ENCODE measurements around the gene FOXL1. TPM values are rescaled to one million over a fixed set of nuclear protein-coding genes. Genes with fewer than 3 reads are reported as not detected.

FOXL1 gene
- total RNA-seq, 4 donors from 2014 or later, result 0.09 to 1.3 (median 0.43) TPM

GRCh38 chr16:86563469-86564345, 14.6 kb upstream of the FOXL1 start:
- DNase-seq (ENCODE audit: low spot score) (peak; percentile 91), ATAC-seq (ENCODE audit: low FRiP score) (peak; percentile 96)
- peak in 2 of 3 donors; percentile 90 to 98 for TF ChIP-seq CTCF (IDR thresholded peaks at IDR 0.05)

- TF ChIP-seq CTCF (IDR thresholded peaks at IDR 0.05), result no peak
- DNase-seq (ENCODE audit: low spot score), result no peak
- ATAC-seq (ENCODE audit: low FRiP score), result no peak
These were observed 13.1 kb upstream of the FOXL1 start for GRCh38 chr16:86565181-86565631.

GRCh38 chr16:86565644-86566511, 12.5 kb upstream of the FOXL1 start:
- no peak for TF ChIP-seq CTCF (IDR thresholded peaks at IDR 0.05)
- DNase-seq (ENCODE audit: low spot score) (no peak), ATAC-seq (ENCODE audit: low FRiP score) (no peak)

GRCh38 chr16:86566601-86566965, 11.8 kb upstream of the FOXL1 start, which contains the start of gene FOXC2:
FOXC2 (plus strand) TSS chr16:86566829; CDS start chr16:86567336, 507 bp downstream.
- DNase-seq (ENCODE audit: low spot score) (no peak), ATAC-seq (ENCODE audit: low FRiP score) (no peak)
- TF ChIP-seq CTCF (IDR thresholded peaks at IDR 0.05), result no peak

- DNase-seq (ENCODE audit: low spot score), result no peak
- no peak for TF ChIP-seq CTCF (IDR thresholded peaks at IDR 0.05)
- no peak for ATAC-seq (ENCODE audit: low FRiP score)
These were observed 11.2 kb upstream of the FOXL1 start for GRCh38 chr16:86566966-86567700.

GRCh38 chr16:86567701-86568581, 10.4 kb upstream of the FOXL1 start:
- TF ChIP-seq CTCF (IDR thresholded peaks at IDR 0.05), result no peak
- ATAC-seq (ENCODE audit: low FRiP score) (no peak), DNase-seq (ENCODE audit: low spot score) (no peak)

All from omental fat pad (tissue), 4 donors.